Peyer's patch (tissue), 4 donors: ENCODE data around the gene IL1RL2. TPM values are rescaled to one million over a fixed set of nuclear protein-coding genes. Genes with fewer than 3 reads are reported as not detected.

ENCODE experiments used
- DNase-seq, 3 donors: peaks; one replicate each; pipeline ENCODE4 v3.0.0-alpha.2; 2017 to 2019
- H3K27ac ChIP-seq, 4 donors: fragments of 200-600 bp; sonication (generic); one replicate each; pipeline ENCODE4 v1.5.1; 2016 to 2019
- H3K27me3 ChIP-seq, 2 donors: fragments of 200-600 bp; sonication (generic); one replicate each; pipeline ENCODE4 v1.5.1; 2019
- H3K36me3 ChIP-seq, 3 donors: fragments of 200-600 bp; sonication (generic); one replicate each; pipeline ENCODE4 v1.5.1; 2016 to 2019
- H3K4me1 ChIP-seq, 4 donors: fragments of 200-600 bp; sonication (generic); one replicate each; pipeline ENCODE4 v1.5.1; 2016 to 2019
- H3K4me3 ChIP-seq, 4 donors: fragments of 200-600 bp; sonication (generic); 1 replicate in 3 of 4; 2 replicates in 1 of 4; pipeline ENCODE4 v1.5.1; 2016 to 2019; ENCODE audit warnings: mild to moderate bottlenecking in 1 of 4
- H3K9me3 ChIP-seq, 4 donors: fragments of 200-600 bp; sonication (generic); one replicate each; pipeline ENCODE4 v1.5.1; 2016 to 2019; ENCODE audit warnings: mild to moderate bottlenecking in 1 of 4
- POLR2A ChIP-seq, 2 donors: fragments of 450-650 bp; IDR thresholded peaks; one replicate each; pipeline ENCODE4 v1.5.1; 2017; ENCODE audit warnings: antibody characterized with exemption in 2 of 2, mild to moderate bottlenecking in 2 of 2, moderate library complexity in 2 of 2
- total RNA-seq, 4 donors: library from RNA; depleted of rRNA; stranded (reverse); fragments of >200 nt; gene quantifications; one replicate each; pipeline ENCODE4 v1.1.0, GENCODE V29; 2016
- TF ChIP-seq, protein P1 (sequence below), 6 experiments: fragments of 450-650 bp in 4 of 6; fragments of 200-600 bp in 2 of 6; sonication (generic) in 1 of 6; IDR thresholded peaks; one replicate each; pipeline ENCODE4 v1.5.1; 2017 to 2019; ENCODE audit warnings: antibody characterized with exemption in 6 of 6, mild to moderate bottlenecking in 3 of 6, moderate library complexity in 1 of 6

The IL1RL2 gene
- total RNA-seq, 4 donors from 2014 or later: 0.57 to 2.5 TPM; not detected in 2

DNA sequence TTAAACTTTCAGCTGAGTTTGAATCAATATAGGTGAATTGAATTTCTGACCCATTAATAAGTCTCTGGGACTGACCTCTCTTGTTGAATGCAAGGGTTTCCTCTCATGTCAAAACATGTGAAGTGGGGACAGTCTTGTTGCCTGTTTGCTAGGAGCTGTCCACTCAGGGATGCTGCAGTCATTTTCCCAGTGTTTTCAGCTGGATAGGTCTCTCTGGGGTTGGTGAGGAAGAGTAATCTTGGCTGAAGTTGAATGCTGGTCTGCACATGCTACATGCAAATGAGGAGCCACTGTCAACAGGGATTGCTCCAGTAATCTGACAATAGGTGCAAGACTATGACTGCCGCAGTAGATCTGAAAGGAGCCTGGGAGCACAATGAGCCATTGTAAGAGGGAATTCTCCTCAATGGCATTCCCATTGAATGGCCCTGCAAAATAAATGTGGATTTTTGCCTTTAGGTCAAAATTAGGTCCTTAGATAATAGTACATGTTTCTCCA lies 90.4 kb downstream of the IL1RL2 start:
- Histone ChIP-seq H3K27me3 (no peaks in the 10 kb centered on the region), H3K27ac (no peak overlapping the region), H3K4me3 (no peak overlapping the region), H3K36me3 (no peaks in the 10 kb centered on the region), H3K4me1 (no peaks in the 10 kb centered on the region), H3K9me3 (no peaks in the 10 kb centered on the region)
- no peak for DNase-seq
- TF ChIP-seq, protein P1, sequence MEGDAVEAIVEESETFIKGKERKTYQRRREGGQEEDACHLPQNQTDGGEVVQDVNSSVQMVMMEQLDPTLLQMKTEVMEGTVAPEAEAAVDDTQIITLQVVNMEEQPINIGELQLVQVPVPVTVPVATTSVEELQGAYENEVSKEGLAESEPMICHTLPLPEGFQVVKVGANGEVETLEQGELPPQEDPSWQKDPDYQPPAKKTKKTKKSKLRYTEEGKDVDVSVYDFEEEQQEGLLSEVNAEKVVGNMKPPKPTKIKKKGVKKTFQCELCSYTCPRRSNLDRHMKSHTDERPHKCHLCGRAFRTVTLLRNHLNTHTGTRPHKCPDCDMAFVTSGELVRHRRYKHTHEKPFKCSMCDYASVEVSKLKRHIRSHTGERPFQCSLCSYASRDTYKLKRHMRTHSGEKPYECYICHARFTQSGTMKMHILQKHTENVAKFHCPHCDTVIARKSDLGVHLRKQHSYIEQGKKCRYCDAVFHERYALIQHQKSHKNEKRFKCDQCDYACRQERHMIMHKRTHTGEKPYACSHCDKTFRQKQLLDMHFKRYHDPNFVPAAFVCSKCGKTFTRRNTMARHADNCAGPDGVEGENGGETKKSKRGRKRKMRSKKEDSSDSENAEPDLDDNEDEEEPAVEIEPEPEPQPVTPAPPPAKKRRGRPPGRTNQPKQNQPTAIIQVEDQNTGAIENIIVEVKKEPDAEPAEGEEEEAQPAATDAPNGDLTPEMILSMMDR (IDR thresholded peaks at IDR 0.05): no peak
- no peak for TF ChIP-seq POLR2A (IDR thresholded peaks at IDR 0.05)

DNA sequence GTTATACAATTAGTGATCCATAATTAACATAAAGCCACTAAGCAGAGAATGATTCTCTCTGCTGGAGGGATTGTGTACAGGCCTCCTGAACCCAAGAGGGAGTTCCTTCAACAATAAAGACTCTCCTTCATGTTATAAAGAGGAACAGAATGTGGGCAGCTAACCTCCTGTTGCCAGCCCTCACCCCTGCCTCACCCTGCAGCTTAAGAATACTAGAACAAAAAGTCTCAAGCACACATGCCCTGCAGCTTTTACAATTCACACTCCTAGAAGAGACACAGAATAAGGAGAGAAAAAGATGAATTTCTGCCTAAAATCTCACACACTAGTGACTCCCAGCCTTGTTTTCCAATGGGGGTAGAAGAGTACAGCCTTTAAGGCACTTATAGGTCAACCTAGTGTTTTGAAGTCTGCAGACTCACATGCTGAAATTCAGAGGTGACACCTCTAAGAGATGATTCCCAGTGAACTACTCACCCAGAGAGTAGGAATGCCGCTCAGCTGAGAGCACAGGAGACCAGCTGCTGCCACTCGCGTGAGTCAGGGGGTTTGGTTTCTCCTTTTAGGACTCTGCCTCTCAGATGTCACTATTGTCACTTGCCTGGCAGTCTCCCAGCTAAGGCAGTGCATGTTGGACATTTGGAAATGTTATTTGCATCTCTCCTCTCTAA lies 92.0 kb downstream of the IL1RL2 start:
- TF ChIP-seq POLR2A (IDR thresholded peaks at IDR 0.05): no peak
- TF ChIP-seq, protein P1 (IDR thresholded peaks at IDR 0.05): no peak
- Histone ChIP-seq H3K9me3 (no peaks in the 10 kb centered on the region), H3K4me1 (no peaks in the 10 kb centered on the region), H3K27ac (no peak overlapping the region), H3K4me3 (no peak overlapping the region), H3K27me3 (no peaks in the 10 kb centered on the region), H3K36me3 (no peaks in the 10 kb centered on the region)
- DNase-seq: no peak

DNA sequence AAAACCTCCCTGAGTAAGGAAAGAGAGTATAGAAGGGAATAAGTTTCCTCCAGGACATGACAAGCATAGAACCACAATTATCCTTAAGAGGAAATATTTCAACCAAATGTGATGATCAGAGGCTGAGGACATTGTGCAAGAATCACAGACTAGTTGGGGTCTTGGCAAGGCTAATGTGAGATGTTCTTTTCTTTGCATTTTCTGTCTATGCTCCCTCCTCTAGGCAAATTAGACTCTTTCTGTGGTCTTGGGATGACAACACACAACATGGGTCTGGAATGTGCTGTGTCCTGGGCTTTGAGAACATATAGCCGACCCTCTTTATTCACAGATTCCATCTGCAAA lies 92.5 kb downstream of the IL1RL2 start:
- H3K4me3 ChIP-seq: no peak overlapping the region
- H3K4me1 ChIP-seq: no peaks in the 10 kb centered on the region
- no peaks in the 10 kb centered on the region for H3K27me3 ChIP-seq
- DNase-seq: no peak
- H3K36me3 ChIP-seq: no peaks in the 10 kb centered on the region
- no peaks in the 10 kb centered on the region for H3K9me3 ChIP-seq
- no peak overlapping the region for H3K27ac ChIP-seq
- TF ChIP-seq, protein P1 (IDR thresholded peaks at IDR 0.05): no peak
- no peak for TF ChIP-seq POLR2A (IDR thresholded peaks at IDR 0.05)

DNA sequence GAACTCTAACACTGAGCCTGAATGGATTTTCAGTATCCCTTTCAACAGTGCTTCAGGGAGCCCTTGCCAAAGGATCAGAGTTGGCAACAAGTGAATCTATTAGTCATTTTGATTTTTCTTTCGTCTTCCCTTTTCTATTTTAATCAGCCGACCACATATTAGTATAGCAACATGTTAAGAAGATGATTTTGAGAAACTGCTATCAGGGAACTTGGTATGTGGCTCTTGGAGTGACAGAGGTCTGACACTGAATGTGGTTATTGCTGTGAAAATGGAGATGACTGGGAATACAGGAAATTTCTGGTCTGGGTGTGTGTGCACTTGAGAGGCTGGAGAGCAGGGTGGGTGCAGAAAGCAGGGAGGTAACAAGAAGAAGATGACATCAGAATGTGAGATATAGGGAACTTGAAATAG lies 95.9 kb downstream of the IL1RL2 start:
- no peaks in the 10 kb centered on the region for H3K27me3 ChIP-seq
- no peaks in the 10 kb centered on the region for H3K4me1 ChIP-seq
- no peak for DNase-seq
- H3K9me3 ChIP-seq: no peaks in the 10 kb centered on the region
- no peak overlapping the region for H3K27ac ChIP-seq
- H3K4me3 ChIP-seq: no peak overlapping the region
- TF ChIP-seq, protein P1 (IDR thresholded peaks at IDR 0.05): no peak
- no peak for TF ChIP-seq POLR2A (IDR thresholded peaks at IDR 0.05)
- H3K36me3 ChIP-seq: no peaks in the 10 kb centered on the region

DNA sequence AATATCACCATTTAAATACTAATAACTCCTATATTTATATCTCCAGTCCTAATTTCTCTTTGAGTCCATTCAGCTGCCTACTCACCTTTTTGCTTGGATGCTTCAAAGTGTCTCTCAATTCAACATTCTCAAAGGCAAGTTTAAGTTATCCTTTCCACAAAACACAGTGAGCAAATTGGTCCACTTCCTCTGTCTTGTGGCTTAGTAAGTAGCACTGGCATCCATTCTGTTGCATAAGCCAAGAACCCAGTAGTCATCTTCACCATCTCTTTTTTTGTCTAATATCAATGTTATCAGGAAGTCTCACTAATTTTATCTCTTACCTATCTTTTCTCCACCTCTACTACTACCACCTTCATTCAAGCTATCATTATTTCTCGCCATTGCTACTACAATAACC lies 97.2 kb downstream of the IL1RL2 start:
- Histone ChIP-seq H3K27me3 (no peaks in the 10 kb centered on the region), H3K9me3 (no peaks in the 10 kb centered on the region), H3K4me1 (no peaks in the 10 kb centered on the region), H3K4me3 (no peak overlapping the region), H3K36me3 (no peaks in the 10 kb centered on the region), H3K27ac (no peak overlapping the region)
- no peak for DNase-seq
- TF ChIP-seq POLR2A (IDR thresholded peaks at IDR 0.05): no peak
- TF ChIP-seq, protein P1 (IDR thresholded peaks at IDR 0.05): no peak
